NCI-H446 treated with DMSO at 0.1 percent for 48 hours (cell line): ENCODE measurements around the gene PUDP.
"Not testable (repeated sequence)": the region's sequence is repeated elsewhere in the genome, so short reads cannot be mapped to it uniquely, and the experiment has no call there.

Experiments
- DNase-seq: peaks from one replicate; lab custom pipeline; 2025; lab: John Stamatoyannopoulos, UW

The PUDP gene

DNA sequence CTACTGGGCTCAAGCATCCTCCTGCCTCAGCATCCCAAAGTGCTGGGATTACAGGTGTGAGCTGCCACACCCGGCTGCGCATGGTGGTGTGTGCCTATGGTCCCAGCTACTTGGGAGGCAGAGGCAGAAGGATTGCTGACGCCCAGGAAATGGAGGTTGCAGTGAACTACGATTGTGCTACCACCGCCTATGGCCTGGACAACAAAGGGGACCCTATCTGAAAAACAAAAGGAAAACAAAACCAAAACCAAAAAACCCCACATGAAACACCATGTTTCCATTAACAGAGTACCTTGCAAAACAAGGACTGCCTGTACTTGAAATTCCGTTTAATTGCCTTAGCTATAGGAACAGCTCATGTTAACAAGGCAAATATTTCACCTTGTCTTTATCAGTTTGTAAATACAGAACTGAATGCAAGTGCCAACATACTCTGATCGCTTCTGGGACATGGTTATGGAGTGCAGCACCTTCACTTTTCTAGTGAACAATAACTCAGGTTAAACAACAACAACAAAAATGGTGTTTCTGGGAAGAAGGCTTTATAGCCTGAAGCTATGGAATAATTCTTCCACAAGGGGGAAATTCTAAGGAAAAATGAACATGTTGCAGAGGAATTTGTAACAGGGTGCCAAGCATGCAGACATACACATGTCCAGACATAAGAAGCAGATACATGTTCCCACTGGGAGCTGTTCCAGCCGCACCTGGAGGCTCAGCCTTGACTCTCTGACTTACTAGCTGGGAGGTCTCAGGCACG lies 73.6 kb downstream of the PUDP start:
- no peak for DNase-seq

DNA sequence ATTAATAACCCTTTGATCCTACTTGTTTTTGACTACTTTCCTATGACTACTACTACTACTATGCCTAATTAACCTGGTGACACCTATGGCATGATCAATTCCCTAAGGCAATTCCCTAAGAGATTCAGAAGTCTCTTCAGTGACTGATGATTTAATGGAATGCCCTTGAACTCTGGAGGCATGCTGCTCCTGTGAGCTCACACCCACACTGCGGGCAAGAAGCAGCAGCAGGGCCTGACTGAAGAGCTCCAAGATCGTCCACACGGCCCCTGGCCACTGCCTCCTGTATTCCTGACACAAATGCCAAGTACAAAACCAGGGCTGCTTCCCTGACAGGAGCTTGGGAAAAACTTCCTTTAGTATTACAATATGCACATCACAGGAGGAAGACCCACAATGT lies 74.6 kb downstream of the PUDP start:
- DNase-seq = no peak

- no peak for DNase-seq
Observed at GRCh38 chrX:7072856-7073255, 75.1 kb downstream of the PUDP start.

GRCh38 chrX:7071390-7071789 lies 76.6 kb downstream of the PUDP start:
- no peak for DNase-seq

DNA sequence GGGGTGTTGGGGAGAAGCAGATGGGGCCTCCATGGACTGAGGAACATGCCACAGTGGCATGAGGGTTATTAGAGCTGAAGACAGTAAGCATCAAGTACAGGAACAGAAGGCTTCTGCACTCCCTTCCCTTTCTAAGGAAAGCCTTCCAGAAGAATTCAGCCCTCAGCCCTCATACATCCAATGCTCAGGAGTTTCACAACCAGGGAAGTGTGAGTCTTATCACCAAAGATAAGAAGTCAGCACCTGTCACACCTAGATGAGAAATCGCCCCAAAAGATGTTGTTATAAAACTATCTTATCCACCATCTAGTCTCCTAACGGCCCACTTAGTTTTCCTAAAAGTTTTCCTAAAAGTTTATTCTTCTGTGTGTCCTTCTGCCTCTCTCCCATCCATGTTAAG lies 78.4 kb downstream of the PUDP start:
- no peak for DNase-seq

DNA sequence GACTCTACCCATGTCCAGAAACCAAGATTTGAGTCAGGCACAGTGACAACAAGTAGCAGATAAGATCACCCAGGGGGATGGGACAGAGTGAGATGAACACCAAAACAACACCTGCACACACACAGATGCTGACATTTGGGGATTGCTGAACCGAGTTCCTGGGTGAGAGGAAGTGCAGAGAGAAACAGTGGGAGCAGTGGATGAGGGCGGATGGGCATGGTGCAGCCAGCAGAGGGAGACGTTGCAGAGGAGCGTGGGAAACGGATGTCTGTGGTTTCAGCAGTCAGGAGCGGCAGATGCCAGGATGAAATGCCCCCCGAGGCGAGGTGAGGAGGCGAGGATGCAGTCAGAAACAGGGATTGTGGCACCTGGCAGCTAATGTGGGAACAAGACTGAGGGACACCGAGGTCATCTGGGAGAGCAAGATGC lies 79.0 kb downstream of the PUDP start:
- no peak for DNase-seq

DNA sequence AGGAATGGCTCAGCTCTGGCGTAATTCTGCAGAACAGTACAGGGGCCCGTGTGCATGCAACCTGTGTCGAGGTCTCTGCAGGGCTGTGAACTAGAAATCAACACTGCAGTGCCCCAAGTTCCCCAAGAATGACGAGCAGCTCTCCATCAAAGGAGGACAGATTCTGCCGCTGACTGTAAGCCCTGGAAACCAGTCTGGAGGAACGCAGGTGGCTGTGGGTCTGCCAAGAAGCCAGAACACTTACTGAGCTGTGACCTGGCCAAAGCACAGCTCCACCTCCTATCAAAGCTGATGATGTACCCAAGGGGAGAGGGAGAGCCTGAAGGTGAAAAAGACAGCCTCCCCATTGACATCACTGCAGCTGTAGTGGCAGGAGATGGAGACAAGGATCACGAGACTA lies 80.7 kb downstream of the PUDP start:
- no peak for DNase-seq

GRCh38 chrX:7065473-7065872 lies 82.5 kb downstream of the PUDP start:
- no peak for DNase-seq

- no peak for DNase-seq
Observed at GRCh38 chrX:7062903-7063302, 85.0 kb downstream of the PUDP start.

GRCh38 chrX:7062276-7062675 lies 85.7 kb downstream of the PUDP start:
- DNase-seq = no peak

- no peak for DNase-seq
Observed at GRCh38 chrX:7061429-7061828, 86.5 kb downstream of the PUDP start.

GRCh38 chrX:7060444-7060843 lies 87.5 kb downstream of the PUDP start:
- DNase-seq = no peak

GRCh38 chrX:7059859-7060258 lies 88.1 kb downstream of the PUDP start:
- no peak for DNase-seq

DNA sequence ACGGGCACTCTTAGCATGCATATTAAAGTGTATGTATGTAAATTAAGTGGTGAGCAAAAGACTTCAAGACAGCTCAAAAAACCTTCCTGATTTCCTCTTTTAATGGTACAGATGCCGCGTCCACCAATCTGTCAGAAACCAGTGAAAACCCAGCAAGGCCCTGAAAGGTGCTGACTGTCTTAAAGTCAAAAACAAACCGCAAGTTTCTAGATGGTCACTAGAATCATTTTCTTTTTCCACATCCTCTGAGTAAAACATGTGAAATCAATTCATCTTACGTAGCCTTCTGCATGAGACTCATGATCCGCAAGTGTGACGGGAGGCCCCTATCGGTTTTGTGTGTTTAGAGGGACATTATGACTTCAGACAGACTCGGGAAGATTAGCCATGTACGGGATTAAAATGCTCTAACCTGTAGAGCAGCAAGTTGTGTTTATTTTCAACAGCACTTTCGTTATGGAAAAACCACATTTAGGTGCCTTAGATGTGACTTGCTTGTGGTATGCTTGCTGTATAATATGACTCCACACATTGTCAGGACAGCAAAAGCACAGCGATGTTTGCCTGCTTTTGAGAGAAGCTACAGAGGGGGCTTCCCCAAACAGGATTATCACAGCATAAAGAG lies 88.6 kb downstream of the PUDP start:
- no peak for DNase-seq

- no peak for DNase-seq
Observed at GRCh38 chrX:7055386-7056137, 92.4 kb downstream of the PUDP start.

DNA sequence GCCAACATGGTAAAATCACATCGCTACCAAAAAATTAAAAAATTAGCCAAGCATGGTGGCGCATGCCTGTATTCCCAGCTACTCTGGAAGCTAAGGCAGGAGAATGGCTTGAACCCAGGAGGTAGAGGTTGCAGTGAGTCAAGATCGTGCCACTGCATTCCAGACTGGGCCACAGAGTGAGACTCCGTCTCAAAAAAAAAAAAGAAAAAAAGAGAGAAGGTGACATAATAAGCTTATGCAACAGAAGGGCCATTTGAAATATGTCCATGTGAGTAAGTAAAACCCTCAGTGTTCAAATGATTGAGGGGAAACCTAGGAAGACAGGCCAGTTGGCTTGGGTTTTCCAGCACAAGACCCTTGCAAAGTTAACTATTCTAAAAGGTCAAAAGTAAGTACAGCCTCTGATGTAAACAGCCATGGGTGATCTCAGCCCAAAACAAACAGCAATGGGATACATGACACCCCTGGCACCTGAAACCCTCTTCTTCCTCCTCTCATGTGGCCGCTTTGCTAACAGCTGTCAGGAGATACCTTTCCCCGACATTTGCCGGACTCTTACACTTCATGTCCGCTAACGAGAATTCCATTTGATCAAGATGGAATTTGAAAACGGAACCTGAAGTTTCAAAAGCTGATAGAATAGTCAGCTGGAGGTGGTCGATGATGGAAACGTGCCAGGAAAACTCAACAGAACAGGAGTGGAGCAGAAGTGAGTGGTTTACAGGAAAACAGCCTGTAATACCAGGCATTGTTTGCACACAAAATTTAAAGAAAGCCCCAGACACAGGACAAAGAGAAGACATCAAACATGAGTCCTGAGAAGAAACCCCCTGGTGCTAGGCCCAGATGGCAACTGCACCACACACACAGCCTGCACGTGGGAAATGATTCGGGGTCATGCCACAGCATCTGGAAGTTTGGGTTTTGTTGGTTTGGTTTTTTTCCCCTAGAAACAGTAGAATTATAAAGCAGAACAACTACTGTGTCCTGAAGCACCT lies 93.4 kb downstream of the PUDP start:
- DNase-seq = no peak

- DNase-seq = no peak
Observed at GRCh38 chrX:7052541-7052940, 95.4 kb downstream of the PUDP start.

- DNase-seq = no peak
Observed at GRCh38 chrX:7050271-7050670, 97.7 kb downstream of the PUDP start.

DNA sequence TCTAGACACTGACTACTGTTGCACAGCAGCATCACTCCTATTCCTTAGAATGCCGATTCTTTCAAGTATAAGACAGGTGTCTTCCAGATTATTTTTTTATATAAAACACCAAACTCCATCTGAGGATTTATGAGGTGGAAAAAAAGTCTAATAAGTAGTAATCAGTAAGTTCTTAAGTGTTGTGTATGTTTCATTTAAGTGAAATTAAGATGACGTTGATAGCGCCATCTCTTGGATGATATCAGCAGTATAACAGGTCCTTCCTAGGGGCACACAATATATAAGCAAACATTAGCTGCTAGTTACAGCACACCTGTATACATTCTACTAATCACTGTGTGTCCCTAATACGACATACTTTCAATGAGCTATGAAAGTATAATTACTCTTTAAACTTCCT lies 100.0 kb downstream of the PUDP start:
- DNase-seq = no peak

DNA sequence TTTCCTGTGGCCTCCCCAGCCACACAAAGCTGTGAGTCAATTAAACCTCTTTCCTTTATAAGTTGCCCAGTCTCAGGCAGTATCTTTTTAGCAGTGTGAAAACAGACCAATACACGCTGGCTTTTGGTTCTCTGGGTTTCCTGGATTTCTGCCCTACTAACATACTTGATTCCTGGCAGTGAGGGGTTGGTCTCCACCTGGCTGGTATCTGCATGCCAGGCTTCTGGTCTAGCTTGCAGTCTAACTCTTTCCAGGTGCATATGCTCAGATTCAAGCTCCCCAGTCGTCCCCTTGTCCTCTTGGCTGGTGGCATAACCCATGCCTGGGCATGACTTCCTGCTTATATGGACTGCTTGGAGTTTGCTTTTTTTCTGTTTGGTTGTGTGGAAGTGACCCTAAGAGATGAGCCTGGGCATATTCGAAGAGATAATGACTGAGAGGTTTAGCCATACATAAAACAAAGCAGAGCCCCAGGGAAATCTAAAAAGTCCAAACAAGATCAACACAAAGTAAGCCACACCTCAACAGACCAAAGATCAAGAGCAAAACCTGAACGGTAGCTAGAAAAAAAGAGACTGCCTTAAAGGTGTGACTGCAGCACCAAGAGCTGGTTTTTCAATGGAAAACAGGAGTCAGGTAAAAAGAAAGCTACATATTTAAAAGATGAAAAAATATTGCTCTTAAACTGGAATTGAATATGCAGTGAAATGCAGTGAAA lies 102.6 kb downstream of the PUDP start:
- no peak for DNase-seq

DNA sequence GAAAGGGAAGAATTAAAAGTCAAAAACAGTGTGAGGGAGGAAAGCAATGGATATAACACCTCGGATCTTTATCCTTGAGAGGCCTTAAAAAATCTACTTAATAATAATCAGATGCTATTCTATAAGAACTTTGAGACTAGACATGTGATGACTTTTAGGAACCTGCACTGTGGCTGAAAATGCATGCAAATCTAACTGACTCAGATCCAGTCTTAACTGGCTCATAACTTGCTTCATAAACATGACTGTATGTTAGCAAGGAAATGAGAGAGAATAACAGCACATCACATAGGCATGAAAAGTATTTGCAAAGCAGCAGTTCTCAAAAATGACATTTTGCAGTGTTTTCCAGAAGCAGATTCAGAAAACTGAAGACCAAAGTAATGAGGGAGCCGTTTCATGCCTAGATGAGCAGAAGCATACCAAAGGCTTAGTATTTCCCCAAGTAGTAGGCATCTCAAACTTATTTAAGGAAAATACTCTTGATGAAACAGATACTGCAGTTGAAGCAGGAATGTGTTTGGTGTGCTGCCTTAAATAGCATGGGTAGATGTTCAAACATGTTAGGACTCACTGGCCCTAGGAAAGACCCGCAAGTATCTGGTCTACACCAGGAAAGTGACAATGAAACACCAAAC lies 104.0 kb downstream of the PUDP start:
- not testable (repeated sequence) for DNase-seq
